Mesenchymal stem cell (in vitro differentiated cells and primary cell): ENCODE data around the gene TMEM50A.
"Not testable (repeated sequence)": the region's sequence is repeated elsewhere in the genome, so short reads cannot be mapped to it uniquely, and the experiment has no call there.

Experiments
- DNase-seq: peaks from one replicate; pipeline ENCODE4 v3.0.0-alpha.2; 2013
- H2AFZ ChIP-seq: one replicate; pipeline ENCODE4 v1.6.1; 2013; ENCODE audit warnings: low read depth, mild to moderate bottlenecking, control low read depth, inconsistent platforms, low read length, moderate library complexity
- H2AK5ac ChIP-seq: 2 replicates; pipeline ENCODE4 v1.6.1; 2013; ENCODE audit warnings: low read length, moderate library complexity, mild to moderate bottlenecking, inconsistent platforms; ENCODE audit not compliant: severe bottlenecking
- H2BK120ac ChIP-seq: one replicate; pipeline ENCODE4 v1.6.1; 2013; ENCODE audit warnings: low read depth, mild to moderate bottlenecking, inconsistent platforms, low read length, moderate library complexity
- H2BK12ac ChIP-seq, 2 experiments: one replicate each; pipeline ENCODE4 v1.6.1; 2013; ENCODE audit warnings: inconsistent platforms in 2 of 2, low read length in 2 of 2, mild to moderate bottlenecking in 2 of 2, moderate library complexity in 2 of 2, control low read depth in 1 of 2
- H2BK15ac ChIP-seq: one replicate; pipeline ENCODE4 v1.6.1; 2013; ENCODE audit warnings: mild to moderate bottlenecking, low read depth, inconsistent platforms; ENCODE audit not compliant: poor library complexity, severe bottlenecking
- H2BK5ac ChIP-seq: 2 replicates; pipeline ENCODE4 v1.6.1; 2013; ENCODE audit warnings: low read depth, mild to moderate bottlenecking, low read length, control low read depth, inconsistent platforms; ENCODE audit not compliant: poor library complexity, severe bottlenecking
- H3K14ac ChIP-seq, 2 experiments: one replicate each; pipeline ENCODE4 v1.6.1; 2013; ENCODE audit warnings: inconsistent platforms in 2 of 2, low read length in 2 of 2, control low read depth in 1 of 2, mild to moderate bottlenecking in 1 of 2, moderate library complexity in 1 of 2
- H3K18ac ChIP-seq, 2 experiments: one replicate each; pipeline ENCODE4 v1.6.1; 2013; ENCODE audit warnings: inconsistent platforms in 2 of 2, low read length in 2 of 2, control low read depth in 1 of 2, low read depth in 1 of 2, mild to moderate bottlenecking in 1 of 2
- H3K23ac ChIP-seq, 2 experiments: one replicate each; pipeline ENCODE4 v1.6.1; 2013; ENCODE audit warnings: inconsistent platforms in 2 of 2, low read length in 2 of 2, mild to moderate bottlenecking in 2 of 2, moderate library complexity in 2 of 2, control low read depth in 1 of 2
- H3K27ac ChIP-seq: 2 replicates; pipeline ENCODE4 v1.5.1; 2013; ENCODE audit warnings: mild to moderate bottlenecking, moderate library complexity, low read length, control low read depth, inconsistent platforms; ENCODE audit not compliant: poor library complexity, severe bottlenecking
- H3K27me3 ChIP-seq, 2 experiments: 2 replicates each; pipeline versions ENCODE4 v1.6.1 to v1.7.0; 2013; ENCODE audit warnings: low read length in 2 of 2, mild to moderate bottlenecking in 2 of 2, moderate library complexity in 2 of 2, control low read depth in 1 of 2, inconsistent platforms in 1 of 2; ENCODE audit not compliant: control insufficient read depth in 1 of 2, insufficient read depth in 1 of 2
- H3K36me3 ChIP-seq, 2 experiments: 2 replicates each; pipeline versions ENCODE4 v1.6.1 to v1.7.0; 2013; ENCODE audit warnings: low read length in 2 of 2, control low read depth in 1 of 2, inconsistent platforms in 1 of 2, low read depth in 1 of 2, mild to moderate bottlenecking in 1 of 2; ENCODE audit not compliant: insufficient read depth in 2 of 2, control insufficient read depth in 1 of 2
- H3K4ac ChIP-seq, 2 experiments: one replicate each; pipeline ENCODE4 v1.6.1; 2013; ENCODE audit warnings: inconsistent platforms in 2 of 2, low read length in 2 of 2, mild to moderate bottlenecking in 2 of 2, moderate library complexity in 2 of 2, control low read depth in 1 of 2, low read depth in 1 of 2
- H3K4me1 ChIP-seq: 2 replicates; pipeline ENCODE4 v1.6.1; 2013; ENCODE audit warnings: low read depth, low read length, control low read depth; ENCODE audit not compliant: control insufficient read depth, insufficient read depth
- H3K4me2 ChIP-seq: 2 replicates; pipeline ENCODE4 v1.6.1; 2013; ENCODE audit warnings: low read length, mild to moderate bottlenecking, inconsistent platforms; ENCODE audit not compliant: poor library complexity, severe bottlenecking
- H3K4me3 ChIP-seq, 2 experiments: 2 replicates each; pipeline versions ENCODE4 v1.5.1 to v1.7.0; 2013; ENCODE audit warnings: low read length in 2 of 2, mild to moderate bottlenecking in 2 of 2, control low read depth in 1 of 2, low read depth in 1 of 2; ENCODE audit not compliant: insufficient read depth in 1 of 2
- H3K79me1 ChIP-seq: replicated peaks from 2 replicates; pipeline ENCODE4 v1.6.1; 2013; ENCODE audit warnings: mild to moderate bottlenecking, control low read depth, low read length, inconsistent platforms; ENCODE audit not compliant: poor library complexity, severe bottlenecking
- H3K9ac ChIP-seq: 2 replicates; pipeline ENCODE4 v1.7.0; 2013; ENCODE audit warnings: mild to moderate bottlenecking, low read length, moderate library complexity
- H3K9me3 ChIP-seq: 2 replicates; pipeline ENCODE4 v1.7.0; 2013; ENCODE audit warnings: mild to moderate bottlenecking, low read length; ENCODE audit not compliant: control insufficient read depth
- H4K8ac ChIP-seq: one replicate; pipeline ENCODE4 v1.6.1; 2013; ENCODE audit warnings: inconsistent platforms, mild to moderate bottlenecking, low read length, moderate library complexity
- H4K91ac ChIP-seq: one replicate; pipeline ENCODE4 v1.6.1; 2013; ENCODE audit warnings: mild to moderate bottlenecking, low read length, inconsistent platforms
- WGBS: methylation state at CpG from one replicate; pipeline ENCODE4 v1.1.7; 2013; ENCODE audit warnings: mixed read lengths; 5-methylcytosine and 5-hydroxymethylcytosine counted together

TMEM50A gene

GRCh38 chr1:25294889-25295826, 43.0 kb upstream of the TMEM50A start:
- not testable (repeated sequence) for DNase-seq, H3K27ac ChIP-seq, H2BK15ac ChIP-seq, H2BK120ac ChIP-seq, H2AFZ ChIP-seq, H3K4me2 ChIP-seq, H3K4me3 ChIP-seq, H3K4me1 ChIP-seq, H3K9me3 ChIP-seq, H3K14ac ChIP-seq, H2AK5ac ChIP-seq, H3K79me1 ChIP-seq, H3K9ac ChIP-seq, H3K23ac ChIP-seq, H3K36me3 ChIP-seq, H3K4ac ChIP-seq, H4K8ac ChIP-seq, H2BK5ac ChIP-seq, H4K91ac ChIP-seq, H3K27me3 ChIP-seq, H3K18ac ChIP-seq, H2BK12ac ChIP-seq
- WGBS, result 65% methylated on average over 8 of the region's 14 CpGs

- H4K8ac ChIP-seq, H2AFZ ChIP-seq, H3K18ac ChIP-seq, H3K79me1 ChIP-seq, H3K9me3 ChIP-seq, H3K9ac ChIP-seq, H3K4ac ChIP-seq, H2BK120ac ChIP-seq, H3K4me1 ChIP-seq, H3K4me2 ChIP-seq, DNase-seq, H3K27ac ChIP-seq, H3K4me3 ChIP-seq, H3K14ac ChIP-seq, H2BK12ac ChIP-seq, H4K91ac ChIP-seq, H3K36me3 ChIP-seq, H3K27me3 ChIP-seq, H2BK15ac ChIP-seq, H2BK5ac ChIP-seq, H3K23ac ChIP-seq, H2AK5ac ChIP-seq: not testable (repeated sequence)
- no CpG with 5 or more reads among the region's 8 CpGs for WGBS
Observed at GRCh38 chr1:25296501-25296900, 41.6 kb upstream of the TMEM50A start.

- H2BK12ac ChIP-seq, H4K91ac ChIP-seq, H2AFZ ChIP-seq, H3K79me1 ChIP-seq, H3K9ac ChIP-seq, H4K8ac ChIP-seq, H3K23ac ChIP-seq, H2AK5ac ChIP-seq, H3K4me3 ChIP-seq, H3K27ac ChIP-seq, H3K9me3 ChIP-seq, H3K4ac ChIP-seq, H2BK15ac ChIP-seq, H2BK5ac ChIP-seq, H3K4me1 ChIP-seq, H3K18ac ChIP-seq, H3K4me2 ChIP-seq, H3K27me3 ChIP-seq, H3K14ac ChIP-seq, DNase-seq, H2BK120ac ChIP-seq, H3K36me3 ChIP-seq: not testable (repeated sequence)
- WGBS, result 99% methylated on average over 9 of the region's 9 CpGs
Observed at GRCh38 chr1:25300729-25301128, 37.4 kb upstream of the TMEM50A start.

GRCh38 chr1:25302330-25302729, 35.8 kb upstream of the TMEM50A start:
- H2AK5ac ChIP-seq, H4K91ac ChIP-seq, H3K9me3 ChIP-seq, H3K23ac ChIP-seq, H2AFZ ChIP-seq, H4K8ac ChIP-seq, H3K36me3 ChIP-seq, H2BK15ac ChIP-seq, H3K27ac ChIP-seq, H3K18ac ChIP-seq, H3K9ac ChIP-seq, H3K79me1 ChIP-seq, H3K27me3 ChIP-seq, H3K4ac ChIP-seq, H3K4me1 ChIP-seq, H2BK12ac ChIP-seq, H2BK120ac ChIP-seq, DNase-seq, H2BK5ac ChIP-seq, H3K4me2 ChIP-seq, H3K4me3 ChIP-seq, H3K14ac ChIP-seq: not testable (repeated sequence)
- WGBS, result 84% methylated on average over 3 of the region's 3 CpGs
